Activated B cell treated with CpG ODN at 0.5 μM for 24 hours (primary cell): ENCODE results near the gene NNT. TPM values are rescaled to one million over a fixed set of nuclear protein-coding genes. Genes with fewer than 3 reads are reported as not detected.
A peak's percentile ranks its signal among the peaks of the same experiment; 100 is the strongest.

Source experiments
- ATAC-seq: fragments of 200-7000 bp; cut with Tn5 transposase; one replicate; pipeline ENCODE4 v1.10.0; 2021; ENCODE audit warnings: low read depth, mild to moderate bottlenecking, moderate library complexity
- CTCF ChIA-PET: fragments of 350-600 bp; sonication (Branson Sonifier 250); formaldehyde crosslinking; loops from one replicate; lab custom pipeline; 2021; ENCODE audit warnings: antibody characterized with exemption; lab: Charles Lee
- POLR2A ChIA-PET: fragments of 350-600 bp; sonication (Branson Sonifier 250); formaldehyde crosslinking; loops from one replicate; lab custom pipeline; 2021; ENCODE audit warnings: antibody characterized with exemption; lab: Charles Lee
- DNase-seq: peaks from one replicate; pipeline ENCODE4 v3.0.0; 2022
- H3K27ac Mint-ChIP-seq: one replicate; pipeline ENCODE4 v1.8.0; 2020; ENCODE audit warnings: mixed read lengths
- H3K27me3 Mint-ChIP-seq: one replicate; pipeline ENCODE4 v1.8.0; 2021; ENCODE audit warnings: mixed read lengths
- H3K36me3 Mint-ChIP-seq: one replicate; pipeline ENCODE4 v1.8.0; 2021; ENCODE audit warnings: low read depth, mixed read lengths
- H3K4me1 Mint-ChIP-seq: one replicate; pipeline ENCODE4 v1.8.0; 2021; ENCODE audit warnings: mixed read lengths
- H3K4me3 Mint-ChIP-seq: one replicate; pipeline ENCODE4 v1.8.0; 2020; ENCODE audit warnings: mild to moderate bottlenecking, mixed read lengths
- H3K9me3 Mint-ChIP-seq: one replicate; pipeline ENCODE4 v1.8.0; 2020; ENCODE audit warnings: mixed read lengths
- CTCF ChIP-seq: fragments of 200-600 bp; IDR thresholded peaks from one replicate; pipeline ENCODE4 v1.8.0; 2022; ENCODE audit warnings: antibody characterized with exemption, mild to moderate bottlenecking
- intact Hi-C: fragments of 100-400 bp; cut with micrococcal nuclease; formaldehyde crosslinking; loops from one replicate; pipeline ENCODE4 v1.15.1; 2024
- total RNA-seq: library from RNA; stranded (reverse); gene quantifications from 2 replicates; pipeline ENCODE4 v1.2.3, GENCODE V29; 2022

Gene NNT
- total RNA-seq, 1 donor from 2014 or later: 63.0 TPM

GRCh38 chr5:43556857-43557542, 46.0 kb upstream of the NNT start, which contains the start of gene PAIP1:
PAIP1 (minus strand) TSS chr5:43557077; CDS start chr5:43556846, 231 bp downstream.
- Mint-ChIP-seq H3K36me3 (peaks cover 8% of the 10 kb centered on the region), H3K27ac (peak within 1 kb of the TSS; percentile 94), H3K27me3 (no peaks in the 10 kb centered on the region), H3K4me1 (peaks cover 21% of the 10 kb centered on the region), H3K4me3 (peak within 1 kb of the TSS; percentile 89), H3K9me3 (no peaks in the 10 kb centered on the region)
- intact Hi-C loops: loop anchor here (1.0 to 5.0 kb wide), 11 partner anchors 42 to 1653 kb away; partner anchors contain the start of genes C5orf34, FBXO4, HMGCS1 and NIM1K
- POLR2A ChIA-PET: interaction anchor here (0.6 to 4.4 kb wide), 7 partner anchors 42 to 608 kb away, joined by 3 to 59 read pairs (median 9); partner anchors contain the start of genes C5orf34, NNT, TMEM267 and ZNF131
- DNase-seq: peak; percentile 90
- CTCF ChIA-PET: interaction anchor here (0.7 to 3.3 kb wide), 2 partner anchors 46 to 73 kb away, joined by 3 to 19 read pairs; partner anchors contain the start of genes NNT and TMEM267
- peak; percentile 93 for ATAC-seq
- peak; percentile 41 for TF ChIP-seq CTCF

- H3K4me1 Mint-ChIP-seq: peaks cover 19% of the 10 kb centered on the region
- ChIA-PET POLR2A (interaction anchor here (0.6 kb wide), 1 partner anchor 71 kb away, joined by 3 read pairs; no protein-coding TSS in a partner anchor), CTCF (no interaction called here)
- ATAC-seq (no peak), DNase-seq (no peak)
- H3K27me3 Mint-ChIP-seq: no peaks in the 10 kb centered on the region
- no peak for TF ChIP-seq CTCF
- no peaks in the 10 kb centered on the region for H3K9me3 Mint-ChIP-seq
- no peak overlapping the region for H3K27ac Mint-ChIP-seq
- intact Hi-C loops: no loop called here
- no peak overlapping the region for H3K4me3 Mint-ChIP-seq
- H3K36me3 Mint-ChIP-seq: peaks cover 6% of the 10 kb centered on the region
Measured at GRCh38 chr5:43560128-43560527, 42.9 kb upstream of the NNT start.

GRCh38 chr5:43561356-43561755, 41.6 kb upstream of the NNT start:
- Mint-ChIP-seq H3K4me3 (no peak overlapping the region), H3K27ac (no peak overlapping the region), H3K9me3 (no peaks in the 10 kb centered on the region), H3K4me1 (peaks cover 10% of the 10 kb centered on the region), H3K27me3 (no peaks in the 10 kb centered on the region), H3K36me3 (no peaks in the 10 kb centered on the region)
- intact Hi-C loops: no loop called here
- DNase-seq (no peak), ATAC-seq (no peak)
- ChIA-PET POLR2A (no interaction called here), CTCF (no interaction called here)
- no peak for TF ChIP-seq CTCF

GRCh38 chr5:43563321-43563720, 39.7 kb upstream of the NNT start:
- CTCF ChIA-PET: no interaction called here
- POLR2A ChIA-PET: no interaction called here
- no peak for ATAC-seq
- Mint-ChIP-seq H3K4me3 (no peak overlapping the region), H3K27me3 (no peaks in the 10 kb centered on the region), H3K4me1 (peaks cover 2% of the 10 kb centered on the region), H3K9me3 (no peaks in the 10 kb centered on the region), H3K27ac (no peak overlapping the region), H3K36me3 (no peaks in the 10 kb centered on the region)
- intact Hi-C loops: no loop called here
- DNase-seq: no peak
- no peak for TF ChIP-seq CTCF

GRCh38 chr5:43564289-43564850, 38.6 kb upstream of the NNT start:
- ChIA-PET CTCF (no interaction called here), POLR2A (no interaction called here)
- intact Hi-C loops: no loop called here
- no peak for TF ChIP-seq CTCF
- Mint-ChIP-seq H3K4me1 (no peaks in the 10 kb centered on the region), H3K27ac (no peak overlapping the region), H3K9me3 (no peaks in the 10 kb centered on the region), H3K36me3 (no peaks in the 10 kb centered on the region), H3K27me3 (no peaks in the 10 kb centered on the region), H3K4me3 (no peak overlapping the region)
- no peak for ATAC-seq
- no peak for DNase-seq
